ENCODE measurements around the gene RPTOR. TPM values are rescaled to one million over a fixed set of nuclear protein-coding genes. Genes with fewer than 3 reads are reported as not detected.

RPTOR gene
- polyA plus RNA-seq, 1 donor (not counting 4 experiments of a cell fraction or from before 2014, with no cell fraction given) = 4.0 TPM

DNA sequence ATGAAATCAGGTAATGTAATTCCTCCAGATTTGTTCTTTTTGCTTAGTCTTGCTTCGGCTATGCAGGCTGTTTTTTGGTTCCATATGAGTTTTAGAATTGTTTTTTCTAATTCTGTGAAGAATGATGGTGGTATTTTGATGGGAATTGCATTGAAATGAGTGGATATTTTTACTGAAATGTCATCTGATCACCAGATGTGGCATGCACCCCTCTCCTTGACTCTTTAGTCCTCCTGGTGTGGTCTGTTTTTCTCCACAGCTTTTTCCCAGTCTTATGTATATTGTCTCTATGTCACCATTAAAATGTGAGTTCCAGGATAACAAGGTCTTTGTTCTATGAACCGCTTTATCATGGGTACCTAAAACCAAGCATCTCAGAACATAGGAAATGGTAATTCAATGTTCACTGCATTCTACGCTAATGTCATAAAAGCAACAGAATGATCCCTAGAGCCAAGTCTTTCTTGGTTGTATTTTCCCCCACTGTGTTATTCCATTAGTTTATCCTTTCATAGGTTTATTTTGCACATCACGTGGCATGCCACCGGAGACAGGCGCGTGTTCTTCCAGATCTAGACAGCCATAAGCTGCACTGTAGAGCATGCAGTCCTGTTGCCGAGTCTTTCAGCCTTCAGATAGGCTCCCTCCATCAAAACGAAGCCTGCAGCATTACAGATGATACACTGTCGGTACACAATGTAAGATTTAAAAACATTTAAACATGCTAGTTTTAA lies 172.5 kb downstream of the RPTOR start:
- Histone ChIP-seq H3K9me1 (ENCODE audit: control insufficient read depth, extremely low read depth, insufficient read depth, low read length) (no peaks in the 10 kb centered on the region), H3K79me2 (ENCODE audit: control insufficient read depth, insufficient read depth, low read length) (peaks cover 25% of the 10 kb centered on the region), H3K36me3 (ENCODE audit: control insufficient read depth in 2 of 2, extremely low read depth in 1 of 2, insufficient read depth in 2 of 2, low read length in 2 of 2) (no peaks in the 10 kb centered on the region), H3K4me3 (ENCODE audit: control insufficient read depth in 2 of 3, extremely low read depth in 1 of 3, insufficient read depth in 2 of 3, low read depth in 1 of 3, low read length in 3 of 3) (no peak overlapping the region), H3K9ac (ENCODE audit: control insufficient read depth, extremely low read depth, insufficient read depth, low read length) (no peak overlapping the region), H3K27me3 (ENCODE audit: control insufficient read depth, extremely low read depth, insufficient read depth, low read length) (no peaks in the 10 kb centered on the region), H2AFZ (ENCODE audit: control insufficient read depth, low read length) (no peak overlapping the region), H3K9me3 (ENCODE audit: control insufficient read depth, low read depth, low read length) (no peaks in the 10 kb centered on the region), H3K27ac (ENCODE audit: control insufficient read depth, insufficient read depth, low read length) (no peak overlapping the region), H4K20me1 (ENCODE audit: control insufficient read depth, extremely low read depth, insufficient read depth, low read length) (no peaks in the 10 kb centered on the region), H3K4me1 (ENCODE audit: control insufficient read depth, extremely low read depth, insufficient read depth, low read length) (peaks cover 22% of the 10 kb centered on the region), H3K4me2 (ENCODE audit: control insufficient read depth, extremely low read depth, insufficient read depth, low read depth, low read length) (no peak overlapping the region)
- FAIRE-seq (no peak), DNase-seq (ENCODE audit: low read depth, low spot score) (no peak)
- dilution Hi-C loops (cut with MboI; ENCODE audit: extremely low pct_ligation_motif_present, low sequenced_read_pairs) = no loop called here
- TF ChIP-seq, protein P1, sequence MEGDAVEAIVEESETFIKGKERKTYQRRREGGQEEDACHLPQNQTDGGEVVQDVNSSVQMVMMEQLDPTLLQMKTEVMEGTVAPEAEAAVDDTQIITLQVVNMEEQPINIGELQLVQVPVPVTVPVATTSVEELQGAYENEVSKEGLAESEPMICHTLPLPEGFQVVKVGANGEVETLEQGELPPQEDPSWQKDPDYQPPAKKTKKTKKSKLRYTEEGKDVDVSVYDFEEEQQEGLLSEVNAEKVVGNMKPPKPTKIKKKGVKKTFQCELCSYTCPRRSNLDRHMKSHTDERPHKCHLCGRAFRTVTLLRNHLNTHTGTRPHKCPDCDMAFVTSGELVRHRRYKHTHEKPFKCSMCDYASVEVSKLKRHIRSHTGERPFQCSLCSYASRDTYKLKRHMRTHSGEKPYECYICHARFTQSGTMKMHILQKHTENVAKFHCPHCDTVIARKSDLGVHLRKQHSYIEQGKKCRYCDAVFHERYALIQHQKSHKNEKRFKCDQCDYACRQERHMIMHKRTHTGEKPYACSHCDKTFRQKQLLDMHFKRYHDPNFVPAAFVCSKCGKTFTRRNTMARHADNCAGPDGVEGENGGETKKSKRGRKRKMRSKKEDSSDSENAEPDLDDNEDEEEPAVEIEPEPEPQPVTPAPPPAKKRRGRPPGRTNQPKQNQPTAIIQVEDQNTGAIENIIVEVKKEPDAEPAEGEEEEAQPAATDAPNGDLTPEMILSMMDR (optimal IDR thresholded peaks at IDR 0.05 in 1 of 3, IDR thresholded peaks at IDR 0.05 in 1 of 3, conservative IDR thresholded peaks at IDR 0.05 in 1 of 3; ENCODE audit: extremely low read depth in 1 of 3, insufficient read depth in 2 of 3, low read length in 3 of 3) = no peak
- TF ChIP-seq EZH2 (IDR thresholded peaks at IDR 0.05; ENCODE audit: low read length) = no peak

DNA sequence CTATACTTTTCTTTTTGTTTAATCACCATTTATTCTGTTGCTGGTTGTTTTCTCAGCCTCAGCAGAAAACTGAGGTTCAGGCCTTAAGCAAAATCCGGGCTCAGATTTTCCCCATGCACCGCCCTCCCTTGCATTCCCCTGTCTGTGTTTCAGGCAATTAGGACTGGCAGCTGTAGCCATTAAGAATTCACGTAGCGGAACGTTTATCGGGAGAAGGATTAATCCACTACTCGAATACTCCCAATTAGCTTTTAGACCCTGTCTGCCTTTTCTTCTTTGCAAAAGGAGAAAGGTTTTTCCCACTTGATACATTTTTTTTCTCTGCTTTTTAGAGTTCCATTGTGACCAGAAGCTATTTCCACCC lies 173.1 kb downstream of the RPTOR start:
- FAIRE-seq (no peak), DNase-seq (ENCODE audit: low read depth, low spot score) (no peak)
- dilution Hi-C loops (cut with MboI; ENCODE audit: extremely low pct_ligation_motif_present, low sequenced_read_pairs) = no loop called here
- no peak overlapping the region for H3K27ac ChIP-seq (ENCODE audit: control insufficient read depth, insufficient read depth, low read length)
- H3K79me2 ChIP-seq (ENCODE audit: control insufficient read depth, insufficient read depth, low read length) = peaks cover 27% of the 10 kb centered on the region
- no peaks in the 10 kb centered on the region for H3K36me3 ChIP-seq (ENCODE audit: control insufficient read depth in 2 of 2, extremely low read depth in 1 of 2, insufficient read depth in 2 of 2, low read length in 2 of 2)
- H3K9me1 ChIP-seq (ENCODE audit: control insufficient read depth, extremely low read depth, insufficient read depth, low read length) = no peaks in the 10 kb centered on the region
- no peak overlapping the region for H3K9ac ChIP-seq (ENCODE audit: control insufficient read depth, extremely low read depth, insufficient read depth, low read length)
- peaks cover 23% of the 10 kb centered on the region for H3K4me1 ChIP-seq (ENCODE audit: control insufficient read depth, extremely low read depth, insufficient read depth, low read length)
- no peaks in the 10 kb centered on the region for H3K27me3 ChIP-seq (ENCODE audit: control insufficient read depth, extremely low read depth, insufficient read depth, low read length)
- H3K9me3 ChIP-seq (ENCODE audit: control insufficient read depth, low read depth, low read length) = no peaks in the 10 kb centered on the region
- no peak overlapping the region for H2AFZ ChIP-seq (ENCODE audit: control insufficient read depth, low read length)
- H4K20me1 ChIP-seq (ENCODE audit: control insufficient read depth, extremely low read depth, insufficient read depth, low read length) = no peaks in the 10 kb centered on the region
- TF ChIP-seq, protein P1 (optimal IDR thresholded peaks at IDR 0.05 in 1 of 3, IDR thresholded peaks at IDR 0.05 in 1 of 3, conservative IDR thresholded peaks at IDR 0.05 in 1 of 3; ENCODE audit: extremely low read depth in 1 of 3, insufficient read depth in 2 of 3, low read length in 3 of 3) = no peak
- no peak for TF ChIP-seq EZH2 (IDR thresholded peaks at IDR 0.05; ENCODE audit: low read length)
- H3K4me3 ChIP-seq (ENCODE audit: control insufficient read depth in 2 of 3, extremely low read depth in 1 of 3, insufficient read depth in 2 of 3, low read depth in 1 of 3, low read length in 3 of 3) = no peak overlapping the region
- no peak overlapping the region for H3K4me2 ChIP-seq (ENCODE audit: control insufficient read depth, extremely low read depth, insufficient read depth, low read depth, low read length)

Measured in keratinocyte (primary cell).